Measurements from ENCODE around the gene RDH8.
"Not testable (repeated sequence)": the region's sequence is repeated elsewhere in the genome, so short reads cannot be mapped to it uniquely, and the experiment has no call there.

Gene RDH8

DNA sequence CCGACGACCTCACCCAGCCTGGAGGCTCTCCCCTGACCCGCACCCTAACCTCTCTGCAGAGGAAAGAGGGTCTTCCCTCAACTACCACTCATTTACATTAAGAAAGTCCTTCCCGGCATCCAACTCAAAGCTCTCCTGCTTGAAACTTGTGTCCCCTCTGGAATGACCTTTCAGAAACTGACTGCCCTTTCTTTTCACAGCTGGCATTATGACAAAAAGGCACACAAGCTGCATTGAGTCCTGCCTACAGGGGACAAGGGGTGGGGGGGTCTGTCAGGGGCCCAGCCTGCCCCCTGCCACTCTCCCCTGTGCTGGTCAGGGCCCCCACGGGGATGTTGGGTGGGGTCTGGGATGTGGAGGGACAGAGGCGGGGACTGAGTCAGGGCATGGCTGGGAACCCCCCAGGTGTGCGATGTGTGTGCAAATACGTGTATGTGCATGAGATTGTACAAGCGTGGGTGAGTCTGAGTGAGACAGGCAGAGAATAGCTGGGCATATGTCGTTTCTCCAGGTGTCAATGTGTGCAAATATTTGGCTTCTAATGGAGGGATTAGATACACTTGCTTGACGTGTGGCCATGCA lies 5.0 kb upstream of the RDH8 start:
- Histone ChIP-seq H3K27ac (ENCODE audit: low read depth, low read length) (peak overlapping the region; percentile 45), H3K4me3 (ENCODE audit: low read length) (no peak overlapping the region), H3K9ac (ENCODE audit: low read length) (no peak overlapping the region), H3K36me3 (ENCODE audit: control insufficient read depth, insufficient read depth, low read length) (no peaks in the 10 kb centered on the region), H3K27me3 (ENCODE audit: control insufficient read depth, insufficient read depth, low read length) (peaks cover 11% of the 10 kb centered on the region), H3K4me1 (ENCODE audit: control insufficient read depth, insufficient read depth, low read length) (no peaks in the 10 kb centered on the region)

DNA sequence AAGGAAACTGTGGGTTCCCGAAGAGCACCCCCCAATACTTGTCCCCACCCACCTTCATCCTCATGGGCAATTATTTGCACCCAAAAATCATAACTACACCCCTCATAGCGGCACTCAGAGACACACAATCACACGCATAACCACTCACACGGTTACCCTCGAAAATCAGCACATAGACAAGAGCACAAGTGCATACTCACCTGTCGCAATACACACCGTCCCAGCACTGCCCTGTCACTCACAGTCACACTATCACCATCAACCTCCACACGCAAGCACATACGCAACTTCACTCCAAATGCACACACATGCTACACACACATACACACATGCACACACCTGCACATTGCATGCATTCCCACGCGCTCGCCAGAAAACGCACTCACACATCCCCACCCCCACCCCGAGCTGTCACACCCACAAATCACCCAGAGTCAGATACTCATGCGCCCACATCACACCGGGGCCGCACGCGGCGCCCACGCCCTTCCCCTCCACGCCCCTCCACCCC lies 3.5 kb upstream of the RDH8 start:
- H3K36me3 ChIP-seq (ENCODE audit: control insufficient read depth, insufficient read depth, low read length) = no peaks in the 10 kb centered on the region
- H3K27ac ChIP-seq (ENCODE audit: low read depth, low read length) = no peak overlapping the region
- H3K4me3 ChIP-seq (ENCODE audit: low read length) = peak overlapping the region; percentile 75
- H3K9ac ChIP-seq (ENCODE audit: low read length) = no peak overlapping the region
- H3K4me1 ChIP-seq (ENCODE audit: control insufficient read depth, insufficient read depth, low read length) = no peaks in the 10 kb centered on the region
- H3K27me3 ChIP-seq (ENCODE audit: control insufficient read depth, insufficient read depth, low read length) = peaks cover 11% of the 10 kb centered on the region

DNA sequence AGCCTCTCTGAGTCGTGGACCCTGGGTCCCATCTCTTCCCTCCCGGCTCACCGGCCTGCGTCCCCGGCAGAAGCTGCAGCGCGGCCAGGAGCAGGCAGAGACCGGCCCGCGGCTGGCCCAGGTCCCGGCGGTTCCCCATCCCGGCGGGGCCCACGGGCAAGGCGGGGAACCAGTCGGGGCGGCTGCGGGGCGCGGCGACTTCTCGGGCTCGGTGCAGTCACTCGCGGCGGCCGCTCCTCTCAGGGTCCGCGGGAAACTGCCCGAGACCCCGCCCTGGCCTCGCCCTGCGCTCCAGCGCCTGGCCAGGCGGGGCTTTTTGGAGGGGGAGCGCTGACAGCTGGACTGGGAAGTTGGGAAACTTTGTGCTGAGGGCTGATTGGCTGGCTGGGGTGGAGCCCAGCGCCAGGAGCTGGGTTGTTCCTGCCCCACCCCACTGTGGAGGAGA lies 3.0 kb upstream of the RDH8 start, which contains the start of gene COL5A3:
Gene COL5A3 (minus strand): TSS at position 258 of the 445 bp plus-strand sequence. CDS start 119 bp downstream, at position 139.
- Histone ChIP-seq H3K9ac (ENCODE audit: low read length) (no peak within 1 kb of the TSS), H3K27ac (ENCODE audit: low read depth, low read length) (no peak within 1 kb of the TSS), H3K36me3 (ENCODE audit: control insufficient read depth, insufficient read depth, low read length) (no peaks in the 10 kb centered on the region), H3K27me3 (ENCODE audit: control insufficient read depth, insufficient read depth, low read length) (peaks cover 11% of the 10 kb centered on the region), H3K4me3 (ENCODE audit: low read length) (peak within 1 kb of the TSS; percentile 75), H3K4me1 (ENCODE audit: control insufficient read depth, insufficient read depth, low read length) (no peaks in the 10 kb centered on the region)

DNA sequence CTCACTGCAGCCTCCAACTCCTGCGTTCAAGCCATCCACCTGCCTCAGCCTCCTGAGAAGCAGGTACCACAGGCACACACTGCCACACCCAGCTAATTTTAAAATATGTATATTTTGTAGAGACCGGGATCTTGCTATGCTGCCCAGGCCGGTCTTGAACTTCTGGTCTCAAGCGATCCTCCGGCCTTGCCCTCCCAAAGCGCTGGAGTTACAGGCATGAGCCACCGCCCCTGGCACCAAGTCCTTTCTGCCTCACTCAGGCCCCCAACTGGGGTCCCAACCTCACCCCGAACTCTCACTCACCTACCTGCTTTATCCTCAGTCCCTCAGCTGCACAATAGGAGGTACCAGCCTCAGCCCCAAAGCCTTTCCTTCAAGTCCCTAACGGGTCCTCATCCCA lies 2.3 kb upstream of the RDH8 start:
- Histone ChIP-seq H3K36me3 (ENCODE audit: control insufficient read depth, insufficient read depth, low read length) (no peaks in the 10 kb centered on the region), H3K4me3 (ENCODE audit: low read length) (no peak overlapping the region), H3K27me3 (ENCODE audit: control insufficient read depth, insufficient read depth, low read length) (peaks cover 11% of the 10 kb centered on the region), H3K4me1 (ENCODE audit: control insufficient read depth, insufficient read depth, low read length) (no peaks in the 10 kb centered on the region), H3K27ac (ENCODE audit: low read depth, low read length) (no peak overlapping the region), H3K9ac (ENCODE audit: low read length) (no peak overlapping the region)

DNA sequence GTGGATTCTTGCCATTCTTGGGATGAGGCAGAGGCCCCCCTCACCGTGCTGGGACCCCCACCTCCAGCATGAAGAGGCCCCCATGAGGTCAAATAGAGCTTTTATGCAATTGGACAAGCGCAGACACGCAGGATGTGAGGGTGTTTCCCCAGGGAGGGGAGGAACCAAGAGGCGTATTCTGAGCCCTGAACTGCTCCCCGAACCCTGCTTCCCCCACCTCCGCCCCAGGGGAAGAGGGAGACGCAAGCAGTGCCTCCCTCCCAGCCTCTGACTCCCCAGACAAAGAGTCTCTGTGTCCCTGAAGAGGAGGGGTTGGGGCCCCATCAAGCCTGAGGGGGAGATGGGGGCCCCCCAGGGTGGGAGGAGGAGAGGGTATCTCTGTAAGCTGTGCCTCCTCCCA lies 1.3 kb upstream of the RDH8 start:
- no peaks in the 10 kb centered on the region for H3K4me1 ChIP-seq (ENCODE audit: control insufficient read depth, insufficient read depth, low read length)
- H3K27me3 ChIP-seq (ENCODE audit: control insufficient read depth, insufficient read depth, low read length) = peaks cover 11% of the 10 kb centered on the region
- H3K4me3 ChIP-seq (ENCODE audit: low read length) = no peak overlapping the region
- no peak overlapping the region for H3K27ac ChIP-seq (ENCODE audit: low read depth, low read length)
- H3K9ac ChIP-seq (ENCODE audit: low read length) = no peak overlapping the region
- H3K36me3 ChIP-seq (ENCODE audit: control insufficient read depth, insufficient read depth, low read length) = no peaks in the 10 kb centered on the region

DNA sequence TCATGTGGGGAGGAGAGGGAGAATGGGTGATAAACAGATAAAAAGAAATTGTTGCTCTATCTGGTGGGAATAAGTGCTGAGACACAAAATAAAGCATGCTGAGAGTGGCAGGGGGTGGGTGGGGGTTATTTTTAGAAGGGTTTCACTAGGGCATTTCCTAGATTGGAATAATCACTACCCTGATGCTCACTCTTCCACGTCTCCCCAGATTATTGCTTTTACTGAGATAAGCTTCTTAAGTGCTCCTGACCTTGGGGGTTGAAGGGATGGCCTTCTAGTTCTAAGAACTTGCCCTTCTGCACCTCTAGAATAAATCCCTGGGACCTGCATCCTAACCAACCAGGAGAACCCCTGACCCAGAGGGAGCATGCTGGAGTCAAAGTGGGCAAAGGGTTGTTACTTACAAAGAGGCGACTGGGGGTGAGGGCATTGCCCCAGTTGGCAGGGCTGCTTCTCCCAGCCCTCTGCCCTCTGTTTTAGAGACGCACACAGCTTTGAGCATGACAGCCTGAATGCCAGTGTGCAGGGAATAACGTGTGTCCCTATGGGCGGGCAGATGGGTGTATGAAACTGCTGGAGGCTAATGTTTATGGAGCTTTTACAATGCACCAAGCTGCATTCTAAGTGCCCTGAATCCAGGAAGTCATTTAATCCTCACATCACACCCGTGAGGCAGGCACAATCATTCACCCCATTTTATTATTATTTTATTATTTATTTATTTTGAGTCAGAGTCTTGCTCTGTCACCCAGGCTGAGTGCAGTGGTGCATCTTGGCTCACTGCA lies 743 bp downstream of the RDH8 start:
- no peak overlapping the region for H3K4me3 ChIP-seq (ENCODE audit: low read length)
- peaks cover 11% of the 10 kb centered on the region for H3K27me3 ChIP-seq (ENCODE audit: control insufficient read depth, insufficient read depth, low read length)
- H3K27ac ChIP-seq (ENCODE audit: low read depth, low read length) = no peak overlapping the region
- H3K9ac ChIP-seq (ENCODE audit: low read length) = no peak overlapping the region
- H3K36me3 ChIP-seq (ENCODE audit: control insufficient read depth, insufficient read depth, low read length) = no peaks in the 10 kb centered on the region
- no peaks in the 10 kb centered on the region for H3K4me1 ChIP-seq (ENCODE audit: control insufficient read depth, insufficient read depth, low read length)

DNA sequence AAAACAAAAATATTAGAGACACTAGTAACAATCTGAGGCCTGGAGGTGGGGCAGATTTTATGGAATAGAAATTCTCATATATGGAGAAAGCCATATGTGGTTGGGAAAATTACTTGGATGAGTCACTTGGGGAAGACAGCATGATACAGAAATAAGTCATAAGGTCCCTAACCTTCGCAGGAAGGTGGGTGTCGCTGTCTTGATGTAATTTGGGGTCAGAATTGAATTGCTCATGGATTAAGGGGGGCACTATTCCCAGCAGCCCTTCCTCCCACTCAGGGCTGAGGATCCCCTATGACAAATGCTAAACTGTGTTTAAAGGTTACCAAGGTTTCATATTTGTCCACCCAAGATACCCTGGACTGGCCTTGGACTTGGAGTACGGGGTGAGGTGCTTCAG lies 5.0 kb downstream of the RDH8 start:
- Histone ChIP-seq H3K4me1 (ENCODE audit: control insufficient read depth, insufficient read depth, low read length) (no peaks in the 10 kb centered on the region), H3K4me3 (ENCODE audit: low read length) (no peak overlapping the region), H3K27ac (ENCODE audit: low read depth, low read length) (no peak overlapping the region), H3K36me3 (ENCODE audit: control insufficient read depth, insufficient read depth, low read length) (no peaks in the 10 kb centered on the region), H3K27me3 (ENCODE audit: control insufficient read depth, insufficient read depth, low read length) (no peaks in the 10 kb centered on the region), H3K9ac (ENCODE audit: low read length) (no peak overlapping the region)

DNA sequence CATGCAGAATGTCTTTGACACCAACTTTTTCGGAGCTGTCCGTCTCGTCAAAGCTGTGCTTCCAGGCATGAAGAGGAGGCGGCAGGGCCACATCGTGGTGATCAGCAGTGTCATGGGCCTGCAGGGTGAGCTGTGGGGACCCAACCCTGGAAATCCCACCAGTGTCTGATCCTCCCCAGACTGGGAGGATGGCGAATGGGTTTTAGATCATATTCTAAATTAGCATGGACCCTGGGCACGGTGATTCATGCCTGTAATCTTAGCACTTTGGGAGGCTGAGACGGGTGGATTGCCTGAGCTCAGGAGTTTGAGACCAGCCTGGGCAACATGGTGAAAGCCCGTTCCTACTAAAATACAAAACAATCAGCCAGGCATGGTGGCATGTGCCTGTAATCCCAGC lies 5.5 kb downstream of the RDH8 start:
- no peaks in the 10 kb centered on the region for H3K27me3 ChIP-seq (ENCODE audit: control insufficient read depth, insufficient read depth, low read length)
- H3K9ac ChIP-seq (ENCODE audit: low read length) = no peak overlapping the region
- H3K27ac ChIP-seq (ENCODE audit: low read depth, low read length) = no peak overlapping the region
- no peak overlapping the region for H3K4me3 ChIP-seq (ENCODE audit: low read length)
- no peaks in the 10 kb centered on the region for H3K4me1 ChIP-seq (ENCODE audit: control insufficient read depth, insufficient read depth, low read length)
- H3K36me3 ChIP-seq (ENCODE audit: control insufficient read depth, insufficient read depth, low read length) = no peaks in the 10 kb centered on the region

DNA sequence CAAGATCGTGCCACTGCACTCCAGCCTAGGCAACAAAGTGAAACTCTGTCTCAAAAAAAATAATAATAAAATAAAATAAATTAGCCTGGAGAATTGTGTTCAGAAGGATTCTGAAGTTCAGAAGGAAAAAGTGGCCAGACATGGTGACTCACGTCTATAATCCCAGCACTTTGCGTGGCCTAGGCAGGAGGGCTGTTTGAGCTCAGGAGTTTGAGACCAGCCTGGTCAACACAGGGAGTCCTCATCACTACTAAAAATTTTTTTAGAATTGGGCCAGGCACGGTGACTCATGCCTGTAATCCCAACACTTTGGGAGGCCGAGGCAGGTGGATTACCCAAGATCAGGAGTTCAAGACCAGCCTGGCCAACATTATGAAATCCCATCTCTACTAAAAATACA lies 6.0 kb downstream of the RDH8 start:
- Histone ChIP-seq H3K27ac (ENCODE audit: low read depth, low read length) (no peak overlapping the region), H3K9ac (ENCODE audit: low read length) (no peak overlapping the region), H3K4me1 (ENCODE audit: control insufficient read depth, insufficient read depth, low read length) (no peaks in the 10 kb centered on the region)

DNA sequence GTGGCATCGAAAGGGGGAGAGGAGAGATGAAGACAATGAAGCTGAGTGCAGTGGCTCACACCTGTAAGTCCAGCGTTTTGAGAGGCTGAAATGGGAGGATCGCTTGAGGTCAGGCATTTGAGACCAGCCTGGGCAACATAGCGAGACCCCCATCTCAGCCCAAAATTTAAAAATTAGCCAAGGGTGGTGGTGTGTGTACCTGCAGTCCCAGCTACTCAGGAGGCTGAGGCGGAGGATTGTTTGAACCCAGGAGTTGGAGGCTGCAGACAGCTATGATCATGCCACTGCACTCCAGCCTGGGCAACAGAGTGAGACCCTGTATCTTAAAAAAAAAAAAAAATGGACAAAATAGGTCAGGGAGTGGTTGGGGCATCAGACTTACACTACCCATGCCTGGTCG lies 7.6 kb downstream of the RDH8 start:
- Histone ChIP-seq H3K27ac (ENCODE audit: low read depth, low read length) (no peak overlapping the region), H3K27me3 (ENCODE audit: control insufficient read depth, insufficient read depth, low read length) (no peaks in the 10 kb centered on the region), H3K9ac (ENCODE audit: low read length) (no peak overlapping the region), H3K4me3 (ENCODE audit: low read length) (no peak overlapping the region), H3K36me3 (ENCODE audit: control insufficient read depth, insufficient read depth, low read length) (no peaks in the 10 kb centered on the region), H3K4me1 (ENCODE audit: control insufficient read depth, insufficient read depth, low read length) (no peaks in the 10 kb centered on the region)

More for the DNA sequence above, 6.0 kb downstream of the RDH8 start:
- Histone ChIP-seq H3K27me3 (ENCODE audit: control insufficient read depth, insufficient read depth, low read length) (no peaks in the 10 kb centered on the region), H3K36me3 (ENCODE audit: control insufficient read depth, insufficient read depth, low read length) (no peaks in the 10 kb centered on the region), H3K4me3 (ENCODE audit: low read length) (no peak overlapping the region)

DNA sequence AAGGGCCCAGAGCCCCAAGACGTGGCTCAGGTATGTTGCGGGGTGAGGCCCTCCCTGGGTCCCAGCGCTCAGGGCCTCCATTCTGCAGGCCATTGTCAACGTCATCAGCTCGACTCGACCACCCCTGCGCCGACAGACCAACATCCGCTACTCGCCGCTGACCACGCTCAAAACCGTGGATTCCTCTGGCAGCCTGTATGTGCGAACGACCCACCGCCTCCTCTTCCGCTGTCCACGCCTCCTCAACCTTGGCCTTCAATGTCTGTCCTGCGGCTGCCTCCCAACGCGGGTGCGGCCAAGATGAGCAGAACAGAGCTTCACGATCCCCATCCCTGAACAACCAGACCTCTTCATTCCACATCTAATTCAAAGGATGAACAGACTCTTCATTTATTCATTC lies 8.2 kb downstream of the RDH8 start:
- no peak overlapping the region for H3K9ac ChIP-seq (ENCODE audit: low read length)
- H3K4me3 ChIP-seq (ENCODE audit: low read length) = no peak overlapping the region
- no peaks in the 10 kb centered on the region for H3K27me3 ChIP-seq (ENCODE audit: control insufficient read depth, insufficient read depth, low read length)
- H3K27ac ChIP-seq (ENCODE audit: low read depth, low read length) = no peak overlapping the region
- no peaks in the 10 kb centered on the region for H3K4me1 ChIP-seq (ENCODE audit: control insufficient read depth, insufficient read depth, low read length)
- no peaks in the 10 kb centered on the region for H3K36me3 ChIP-seq (ENCODE audit: control insufficient read depth, insufficient read depth, low read length)

DNA sequence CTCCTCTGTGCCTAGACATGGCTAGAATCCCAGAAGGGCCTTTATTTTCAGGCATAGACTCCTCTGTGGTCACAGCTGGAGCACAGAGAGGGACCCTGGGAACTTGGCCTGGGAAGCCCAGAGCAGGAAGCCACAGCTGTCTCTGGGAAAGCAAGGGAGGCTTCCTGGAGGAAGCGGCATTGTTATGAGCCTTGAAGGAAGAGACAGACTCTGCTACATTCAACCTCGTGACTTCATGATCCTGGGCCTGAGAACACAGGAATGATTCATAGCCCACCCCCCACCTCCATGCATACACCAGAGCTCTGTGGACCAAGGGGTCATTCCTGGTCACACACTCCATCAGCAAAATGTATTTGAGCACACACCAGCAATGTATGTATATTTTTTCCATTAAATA lies 8.6 kb downstream of the RDH8 start:
- Histone ChIP-seq H3K27ac (ENCODE audit: low read depth, low read length) (no peak overlapping the region), H3K9ac (ENCODE audit: low read length) (no peak overlapping the region), H3K36me3 (ENCODE audit: control insufficient read depth, insufficient read depth, low read length) (no peaks in the 10 kb centered on the region), H3K4me3 (ENCODE audit: low read length) (no peak overlapping the region), H3K4me1 (ENCODE audit: control insufficient read depth, insufficient read depth, low read length) (no peaks in the 10 kb centered on the region), H3K27me3 (ENCODE audit: control insufficient read depth, insufficient read depth, low read length) (no peaks in the 10 kb centered on the region)

DNA sequence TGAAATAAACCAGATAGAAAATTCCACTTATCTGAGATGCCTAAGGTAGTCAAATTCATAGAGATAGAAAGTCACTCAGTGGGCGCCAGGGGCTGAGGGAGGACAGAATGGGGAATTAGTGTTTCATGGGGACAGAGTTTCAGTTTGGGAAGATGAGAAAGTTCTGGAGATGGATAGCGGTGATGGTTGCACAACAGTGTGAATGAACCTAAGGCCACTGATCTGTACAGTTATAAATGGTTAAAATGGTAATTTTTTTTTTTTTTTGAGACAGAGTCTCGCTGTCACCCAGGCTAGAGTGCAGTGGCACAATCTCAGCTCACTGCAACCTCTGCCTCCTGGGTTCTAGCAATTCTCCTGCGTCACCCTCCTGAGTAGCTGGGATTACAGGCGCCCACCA lies 9.8 kb downstream of the RDH8 start:
- not testable (repeated sequence) for H3K9ac ChIP-seq (ENCODE audit: low read length); H3K27ac ChIP-seq (ENCODE audit: low read depth, low read length); H3K4me3 ChIP-seq (ENCODE audit: low read length); H3K4me1 ChIP-seq (ENCODE audit: control insufficient read depth, insufficient read depth, low read length); H3K36me3 ChIP-seq (ENCODE audit: control insufficient read depth, insufficient read depth, low read length); H3K27me3 ChIP-seq (ENCODE audit: control insufficient read depth, insufficient read depth, low read length)

All from rectal smooth muscle tissue (tissue), 1 donor.